Stimulated activated CD8-positive, alpha-beta memory T cell treated with anti-CD3 and anti-CD28 coated beads, Interleukin-7, amount 100 ng/mL, for 24 hours (primary cell): Measurements from ENCODE around the gene RNU6-8.
A peak's percentile ranks its signal among the peaks of the same experiment; 100 is the strongest.

Source experiments
- DNase-seq: peaks from one replicate; pipeline ENCODE4 v3.0.0-alpha.2; 2020; ENCODE audit warnings: low read depth

Gene RNU6-8

DNA sequence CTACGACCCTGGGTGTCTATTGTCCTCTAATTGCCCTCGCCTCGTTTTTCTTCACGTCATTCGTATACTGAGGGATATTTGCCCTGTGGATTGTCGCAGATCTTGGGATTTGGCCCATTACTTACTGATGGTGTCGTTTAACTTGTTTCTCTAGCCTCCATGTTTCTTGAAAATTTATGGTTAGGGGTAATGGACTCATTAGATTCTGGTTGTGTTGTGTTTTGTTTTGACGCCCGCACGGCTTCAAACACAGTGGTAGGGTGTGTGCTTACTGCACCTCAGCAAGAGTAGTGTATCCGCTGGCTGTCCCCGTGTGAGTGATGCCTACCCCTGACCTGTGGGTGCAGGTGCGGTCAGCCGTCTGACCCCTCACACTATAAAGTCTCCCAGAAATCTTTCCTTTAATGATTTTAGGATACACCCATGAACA is 874 bp upstream of the RNU6-8 start:
- no peak for DNase-seq

- DNase-seq = no peak
Measured at GRCh38 chr14:32202491-32202997, 525 bp downstream of the RNU6-8 start.

DNA sequence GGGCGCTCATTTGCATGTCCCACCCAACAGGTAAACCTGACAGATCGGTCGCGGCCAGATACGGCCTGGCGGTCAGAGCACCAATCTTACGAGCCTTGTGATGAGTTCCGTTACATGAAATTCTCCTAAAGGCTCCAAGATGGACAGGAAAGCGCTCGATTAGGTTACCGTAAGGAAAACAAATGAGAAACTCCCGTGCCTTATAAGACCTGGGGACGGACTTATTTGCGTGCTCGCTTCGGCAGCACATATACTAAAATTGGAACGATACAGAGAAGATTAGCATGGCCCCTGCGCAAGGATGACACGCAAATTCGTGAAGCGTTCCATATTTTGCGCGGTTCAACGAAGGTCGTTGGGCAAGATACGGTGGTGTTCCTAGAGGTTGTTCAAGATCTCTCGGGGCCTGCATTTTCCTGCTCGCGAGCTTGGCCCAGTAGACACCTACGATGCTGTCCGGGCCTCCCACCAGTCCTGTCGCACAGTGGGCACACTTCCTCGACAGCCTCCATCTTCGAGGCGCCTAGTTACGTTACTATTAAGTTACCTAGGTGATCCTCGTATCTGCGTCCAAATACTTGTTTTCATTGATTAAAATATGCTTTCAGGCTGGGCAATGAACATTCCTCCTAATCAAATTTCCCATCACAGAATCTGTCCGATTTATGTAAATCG is 1.1 kb downstream of the RNU6-8 start, which contains the start of gene RNU6-7:
Gene RNU6-7 (plus strand): TSS at position 230 of the 675 bp plus-strand sequence.
- no peak for DNase-seq

GRCh38 chr14:32201193-32201815 is 1.8 kb downstream of the RNU6-8 start:
- peak; percentile 51 for DNase-seq

DNA sequence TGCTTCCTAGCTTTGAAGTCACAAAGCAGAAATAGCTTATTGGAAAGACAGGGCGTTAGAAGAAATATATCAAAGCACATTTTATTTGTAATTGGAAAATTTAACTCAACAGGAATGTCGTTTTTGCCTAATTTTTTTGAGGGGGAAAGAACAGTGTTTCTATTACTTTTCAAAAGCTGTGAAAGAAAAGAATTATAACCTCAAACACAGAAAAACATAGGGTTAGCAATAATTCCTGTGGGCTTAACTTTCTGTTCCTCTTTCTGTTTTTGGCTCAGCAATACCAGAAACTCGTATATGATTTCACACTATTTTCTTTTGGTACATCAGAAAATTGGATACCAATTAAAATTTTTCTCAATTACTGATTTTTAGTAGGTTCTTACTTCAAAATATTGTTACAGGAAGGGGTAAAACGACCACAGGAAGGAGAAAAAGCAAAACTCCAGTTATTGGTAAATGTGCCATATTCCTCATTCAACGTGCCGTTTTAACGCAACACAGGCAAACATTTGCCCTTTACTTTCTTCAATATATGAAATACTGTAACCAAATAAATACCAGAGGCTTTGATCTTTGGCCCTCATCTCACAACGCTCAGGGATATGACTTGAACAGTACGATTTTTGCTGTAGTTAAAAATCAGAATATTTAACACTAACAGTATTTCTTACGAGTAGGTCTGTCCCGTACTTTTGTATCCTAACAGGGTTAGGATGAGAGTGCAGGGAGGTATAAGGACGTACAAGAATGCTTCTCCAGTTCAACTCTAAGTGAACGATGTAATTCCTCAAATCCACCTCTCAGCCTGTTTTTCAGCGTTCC is 2.5 kb downstream of the RNU6-8 start:
- DNase-seq = no peak

- DNase-seq = no peak
Measured at GRCh38 chr14:32197919-32198318, 5.2 kb downstream of the RNU6-8 start.

GRCh38 chr14:32195636-32196035 is 7.4 kb downstream of the RNU6-8 start:
- no peak for DNase-seq

GRCh38 chr14:32193532-32193931 is 9.5 kb downstream of the RNU6-8 start:
- no peak for DNase-seq

GRCh38 chr14:32192712-32193373 is 10.2 kb downstream of the RNU6-8 start:
- no peak for DNase-seq

DNA sequence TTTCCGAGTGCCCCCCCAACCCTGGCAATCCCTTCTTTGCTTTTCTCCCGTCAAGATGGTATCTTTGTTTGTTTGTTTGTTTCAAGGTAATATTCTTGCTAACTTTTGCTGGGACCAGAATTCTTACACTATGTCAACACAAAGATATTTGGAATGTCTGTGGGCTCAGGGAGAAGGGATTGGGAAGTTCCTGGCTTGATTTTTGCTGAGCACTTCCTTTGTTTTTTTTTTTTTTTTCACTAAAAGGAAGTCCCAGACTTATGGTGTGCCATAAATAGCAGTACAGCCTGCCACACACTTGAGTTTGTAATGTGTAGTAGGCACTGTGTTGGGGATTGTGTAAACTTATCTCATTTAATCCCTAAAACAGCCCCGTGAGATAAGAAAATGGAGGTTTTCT is 12.4 kb downstream of the RNU6-8 start:
- no peak for DNase-seq

GRCh38 chr14:32189811-32190210 is 13.3 kb downstream of the RNU6-8 start:
- no peak for DNase-seq

DNA sequence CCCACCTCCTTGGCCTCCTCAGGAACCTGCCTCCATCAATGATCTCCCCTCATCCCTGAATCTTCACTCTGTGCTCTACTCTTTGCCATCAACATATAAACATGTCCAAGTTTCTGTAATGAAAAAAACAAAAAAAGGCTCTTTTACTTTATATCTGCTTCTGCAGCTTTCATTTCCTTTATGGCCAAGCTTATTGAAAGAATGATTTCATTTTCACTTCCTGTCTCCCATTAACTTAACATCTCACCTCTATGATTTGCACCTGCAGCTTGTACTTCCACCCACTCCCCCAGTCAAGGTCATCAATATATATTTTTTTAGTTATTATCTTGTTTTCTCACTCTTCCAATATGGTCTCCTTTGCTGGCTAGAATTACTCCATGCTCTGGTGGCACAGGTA is 16.8 kb downstream of the RNU6-8 start:
- no peak for DNase-seq

DNA sequence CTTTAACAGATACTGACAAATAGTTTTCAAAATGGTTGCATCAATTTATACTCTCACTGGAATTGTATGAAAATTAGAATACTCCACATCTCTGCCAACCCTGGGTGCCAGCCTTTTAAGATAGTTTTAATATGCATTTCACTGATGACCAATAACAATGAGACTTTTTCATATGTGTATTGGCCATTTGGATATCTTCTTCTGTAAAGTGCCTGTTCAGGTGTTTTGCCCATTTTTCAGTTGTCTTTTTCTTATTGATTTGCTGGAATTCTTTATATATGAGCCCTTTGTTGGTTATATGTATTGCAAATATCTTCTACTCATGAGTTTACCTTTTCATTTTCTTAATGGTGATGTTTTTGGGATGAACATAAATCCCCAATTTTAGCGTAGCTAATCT is 18.0 kb downstream of the RNU6-8 start:
- no peak for DNase-seq

DNA sequence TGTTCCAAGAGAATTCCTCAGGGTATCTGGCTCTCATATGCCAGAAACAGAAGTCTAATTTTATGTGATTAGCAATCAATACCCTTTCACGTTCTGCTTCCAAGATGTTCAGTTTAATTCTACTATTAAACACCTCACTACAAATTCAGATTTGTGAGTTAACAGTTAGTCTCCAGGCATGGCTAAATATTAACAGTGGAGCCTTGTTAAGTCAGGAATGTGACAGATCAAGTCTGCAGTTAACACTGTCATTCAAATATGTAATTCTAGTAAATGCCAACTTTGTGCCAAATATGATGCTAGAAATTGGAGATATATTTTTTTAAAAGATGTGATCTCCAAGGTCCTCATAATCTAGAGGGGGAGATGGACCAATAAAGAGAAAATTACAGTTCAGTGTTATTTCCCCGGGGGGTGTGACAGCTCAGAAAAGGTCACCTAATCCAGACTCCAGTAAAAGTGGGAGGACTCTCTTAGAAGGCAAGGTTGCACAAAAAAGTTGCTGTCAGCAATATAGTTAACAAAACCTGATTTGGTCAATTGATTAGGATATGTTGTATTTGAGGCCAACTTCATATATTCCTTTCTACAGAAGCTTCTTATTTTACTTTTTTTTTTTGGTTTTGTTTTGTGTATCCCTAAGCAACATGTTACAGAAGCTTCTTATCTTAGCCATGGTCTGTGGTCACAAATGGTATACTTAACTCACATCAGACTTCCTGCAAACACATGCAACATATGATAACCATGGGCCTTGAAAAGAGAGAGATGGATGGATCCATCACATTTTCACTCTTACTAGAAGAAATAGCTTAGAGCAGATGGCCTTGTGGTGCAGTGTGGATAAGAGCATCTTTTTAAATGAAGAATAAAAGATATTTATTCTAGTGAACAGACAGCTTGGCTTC is 19.7 kb downstream of the RNU6-8 start:
- no peak for DNase-seq

DNA sequence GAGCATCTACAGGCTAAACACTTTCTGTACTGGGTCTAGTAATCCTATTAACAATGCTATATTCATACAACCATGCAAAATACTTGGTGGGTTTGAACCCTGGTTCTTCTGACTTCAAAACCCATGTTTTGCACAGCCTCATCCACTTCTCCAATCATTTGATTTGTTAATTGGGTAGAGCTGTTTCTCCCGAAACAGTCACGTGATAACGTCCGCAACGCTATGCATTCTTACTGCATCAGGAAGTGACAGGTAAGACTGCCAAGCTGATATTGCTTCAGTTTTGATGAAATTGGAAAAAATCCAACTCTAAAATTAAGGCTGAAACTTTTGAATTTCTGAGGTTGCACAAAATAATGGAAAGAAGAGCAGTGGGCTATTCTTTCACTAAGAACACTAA is 31.6 kb downstream of the RNU6-8 start:
- no peak for DNase-seq

DNA sequence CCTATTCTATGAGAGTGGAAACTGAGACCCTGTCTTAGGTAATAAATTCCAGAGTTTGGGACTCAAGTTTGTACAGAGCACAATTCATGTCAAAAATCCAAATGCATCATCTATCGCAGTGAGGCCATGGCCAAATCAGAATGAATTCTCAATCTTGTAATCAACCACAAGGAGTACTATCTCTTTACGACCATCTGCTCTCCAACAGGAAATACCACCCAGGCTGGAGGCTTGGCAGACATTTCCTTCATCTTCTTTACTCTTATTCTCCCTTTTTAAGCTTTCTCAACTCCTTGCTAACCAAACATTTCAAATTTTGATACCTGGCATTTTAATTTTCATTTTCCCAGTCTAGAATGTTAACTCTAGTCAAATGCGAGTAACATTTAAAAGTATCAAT is 33.9 kb downstream of the RNU6-8 start:
- no peak for DNase-seq

GRCh38 chr14:32167907-32168306 is 35.2 kb downstream of the RNU6-8 start:
- DNase-seq = no peak

GRCh38 chr14:32166924-32167323 is 36.1 kb downstream of the RNU6-8 start:
- no peak for DNase-seq

DNA sequence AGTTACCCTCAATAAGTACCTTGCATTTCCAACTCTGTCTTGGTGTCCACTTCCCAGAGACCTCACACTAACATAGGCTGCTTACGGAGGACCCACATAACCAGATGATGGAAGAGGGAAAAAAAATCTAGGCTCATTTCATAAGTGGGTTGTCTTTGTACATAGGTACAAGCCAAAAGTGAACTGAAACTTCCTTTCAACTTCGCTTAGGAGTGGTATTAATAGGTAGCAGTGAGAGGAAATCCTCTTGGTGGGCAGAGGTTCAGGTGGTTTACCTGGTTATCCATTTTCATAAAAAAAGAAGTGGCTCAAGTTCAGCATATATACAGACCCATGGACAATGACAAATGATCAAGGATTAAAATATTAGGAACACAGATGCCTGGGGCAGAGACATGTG is 37.0 kb downstream of the RNU6-8 start:
- no peak for DNase-seq
